ENCODE results near the gene TMEM86B.
"Not testable (repeated sequence)": the region's sequence is repeated elsewhere in the genome, so short reads cannot be mapped to it uniquely, and the experiment has no call there.

TMEM86B gene

GRCh38 chr19:55226788-55227187, 1.8 kb downstream of the TMEM86B start:
- Histone ChIP-seq H3K9me3 (ENCODE audit: control insufficient read depth, insufficient read depth, low read depth, low read length) (no peaks in the 10 kb centered on the region), H3K27ac (ENCODE audit: extremely low read depth, low read depth, low read length) (no peak overlapping the region), H3K36me3 (ENCODE audit: control insufficient read depth in 2 of 2, insufficient read depth in 1 of 2, low read length in 2 of 2) (peaks cover 0 to 53% of the 10 kb centered on the region in 2 experiments; a peak in 2 of 3 replicates), H3K4me3 (ENCODE audit: low read depth, low read length) (no peak overlapping the region), H3K4me1 (ENCODE audit: control insufficient read depth, insufficient read depth, low read length) (no peaks in the 10 kb centered on the region)
- POLR2A ChIA-PET: no interaction called here
- CTCF ChIA-PET: no interaction called here
- peak; percentile 14; the same call in 1 of the 2 replicates for TF ChIP-seq GLIS2 (tag by site-specific recombination; IDR thresholded peaks at IDR 0.05)
- no peak for TF ChIP-seq ZXDB (tag by site-specific recombination; IDR thresholded peaks at IDR 0.05)
- peak; percentile 32; the same call in 1 of the 2 replicates for TF ChIP-seq EGR2 (tag by site-specific recombination; IDR thresholded peaks at IDR 0.05; ENCODE audit: low read depth)
- TF ChIP-seq ZIC2 (tag by site-specific recombination; IDR thresholded peaks at IDR 0.05): peak; percentile 22; the same call in 1 of the 2 replicates
- TF ChIP-seq ZNF19 (tag by site-specific recombination; IDR thresholded peaks at IDR 0.05; ENCODE audit: low read depth): no peak
- peak; percentile 26; the same call in 1 of the 2 replicates for TF ChIP-seq ZFHX2 (tag by site-specific recombination; conservative IDR thresholded peaks at IDR 0.05)
- TF ChIP-seq GLIS1 (tag by site-specific recombination; IDR thresholded peaks at IDR 0.05): 0 out of 2 replicates have a peak, but pooled peaks have one; percentile 23

GRCh38 chr19:55226273-55226672, 2.3 kb downstream of the TMEM86B start:
- TF ChIP-seq ZNF416 (tag by site-specific recombination; IDR thresholded peaks at IDR 0.05): no peak
- H3K4me3 ChIP-seq (ENCODE audit: low read depth, low read length): no peak overlapping the region
- no peaks in the 10 kb centered on the region for H3K9me3 ChIP-seq (ENCODE audit: control insufficient read depth, insufficient read depth, low read depth, low read length)
- ChIA-PET CTCF (interaction anchor here (0.6 kb wide), 1 partner anchor 192 kb away, joined by 3 read pairs; no protein-coding TSS in a partner anchor), POLR2A (no interaction called here)
- H3K27ac ChIP-seq (ENCODE audit: extremely low read depth, low read depth, low read length): no peak overlapping the region
- H3K36me3 ChIP-seq (ENCODE audit: control insufficient read depth in 2 of 2, insufficient read depth in 1 of 2, low read length in 2 of 2): peaks cover 0 to 48% of the 10 kb centered on the region in 2 experiments; a peak in 1 of 3 replicates
- no peaks in the 10 kb centered on the region for H3K4me1 ChIP-seq (ENCODE audit: control insufficient read depth, insufficient read depth, low read length)

GRCh38 chr19:55225415-55225958, 3.1 kb downstream of the TMEM86B start:
- Histone ChIP-seq H3K27ac (ENCODE audit: extremely low read depth, low read depth, low read length) (no peak overlapping the region), H3K36me3 (ENCODE audit: control insufficient read depth in 2 of 2, insufficient read depth in 1 of 2, low read length in 2 of 2) (peaks cover 0 to 41% of the 10 kb centered on the region in 2 experiments; a peak in 1 of 3 replicates), H3K4me3 (ENCODE audit: low read depth, low read length) (no peak overlapping the region), H3K4me1 (ENCODE audit: control insufficient read depth, insufficient read depth, low read length) (no peaks in the 10 kb centered on the region), H3K9me3 (ENCODE audit: control insufficient read depth, insufficient read depth, low read depth, low read length) (no peaks in the 10 kb centered on the region)
- TF ChIP-seq MYNN (tag by site-specific recombination; IDR thresholded peaks at IDR 0.05; ENCODE audit: borderline replicate concordance) (peak; percentile 97), ZNF2 (tag by site-specific recombination; IDR thresholded peaks at IDR 0.05) (no peak)
- ChIA-PET CTCF (interaction anchor here (0.6 kb wide), 1 partner anchor 193 kb away, joined by 3 read pairs; no protein-coding TSS in a partner anchor), POLR2A (interaction anchor here (0.6 kb wide), 1 partner anchor 67 kb away, joined by 3 read pairs; no protein-coding TSS in a partner anchor)

- peaks cover 0 to 37% of the 10 kb centered on the region in 2 experiments; a peak in 1 of 3 replicates for H3K36me3 ChIP-seq (ENCODE audit: control insufficient read depth in 2 of 2, insufficient read depth in 1 of 2, low read length in 2 of 2)
Observed at GRCh38 chr19:55224679-55225414, 3.7 kb downstream of the TMEM86B start.

GRCh38 chr19:55224038-55224665, 4.4 kb downstream of the TMEM86B start:
- Histone ChIP-seq H3K27ac (ENCODE audit: extremely low read depth, low read depth, low read length) (no peak overlapping the region), H3K4me1 (ENCODE audit: control insufficient read depth, insufficient read depth, low read length) (no peaks in the 10 kb centered on the region), H3K9me3 (ENCODE audit: control insufficient read depth, insufficient read depth, low read depth, low read length) (no peaks in the 10 kb centered on the region), H3K36me3 (ENCODE audit: control insufficient read depth in 2 of 2, insufficient read depth in 1 of 2, low read length in 2 of 2) (peaks cover 0 to 30% of the 10 kb centered on the region in 2 experiments; a peak in 1 of 3 replicates), H3K4me3 (ENCODE audit: low read depth, low read length) (no peak overlapping the region)
- ChIA-PET CTCF (interaction anchor here (0.7 kb wide), 1 partner anchor 14 kb away, joined by 3 read pairs; no protein-coding TSS in a partner anchor), POLR2A (interaction anchor here (0.6 kb wide), 1 partner anchor 448 kb away, joined by 4 read pairs; no protein-coding TSS in a partner anchor)
- no peak for TF ChIP-seq ZNF837 (tag by site-specific recombination; IDR thresholded peaks at IDR 0.05)
- TF ChIP-seq ZSCAN4 (tag by site-specific recombination; IDR thresholded peaks at IDR 0.05): 0 out of 2 replicates have a peak, but pooled peaks have one; percentile 4

More at GRCh38 chr19:55224679-55225414, 3.7 kb downstream of the TMEM86B start:
- H3K4me1 ChIP-seq (ENCODE audit: control insufficient read depth, insufficient read depth, low read length); CTCF ChIA-PET; H3K27ac ChIP-seq (ENCODE audit: extremely low read depth, low read depth, low read length); H3K4me3 ChIP-seq (ENCODE audit: low read depth, low read length); H3K9me3 ChIP-seq (ENCODE audit: control insufficient read depth, insufficient read depth, low read depth, low read length): not testable (repeated sequence)
- POLR2A ChIA-PET: interaction anchor here (0.6 kb wide), 1 partner anchor 68 kb away, joined by 3 read pairs; no protein-coding TSS in a partner anchor
